H1 (cell line): ENCODE data around the gene RNF220. TPM values are rescaled to one million over a fixed set of nuclear protein-coding genes. Genes with fewer than 3 reads are reported as not detected.

Source experiments
- CTCF ChIA-PET: fragments of 300-600 bp; sonication (Branson Sonifier 250); formaldehyde crosslinking; loops from one replicate; lab custom pipeline; 2021; ENCODE audit not compliant: partially characterized antibody; lab: Charles Lee
- POLR2A ChIA-PET: fragments of 300-600 bp; sonication (Branson Sonifier 250); formaldehyde crosslinking; loops from one replicate; lab custom pipeline; 2021; ENCODE audit warnings: inconsistent platforms; ENCODE audit not compliant: partially characterized antibody; lab: Charles Lee
- DNase-seq, 2 experiments: peaks; one replicate each; pipeline versions ENCODE4 v3.0.0 to v3.0.0-alpha.2; 2010 to 2022; ENCODE audit warnings: low spot score in 2 of 2, low read depth in 1 of 2, mixed read lengths in 1 of 2
- FAIRE-seq: peaks from 2 replicates; lab custom pipeline; 2011; peaks lifted over from hg19 to GRCh38; lab: Jason Lieb, UNC
- H2AFZ ChIP-seq: 2 replicates; pipeline ENCODE4 v1.8.1; 2012; ENCODE audit warnings: low read length, inconsistent platforms
- H2AK5ac ChIP-seq: 2 replicates; pipeline ENCODE4 v1.6.1; 2013; ENCODE audit warnings: low read depth, low read length
- H2BK120ac ChIP-seq: replicated peaks from 2 replicates; pipeline ENCODE3; 2013; ENCODE audit warnings: low read depth, low read length, inconsistent platforms
- H2BK12ac ChIP-seq: 2 replicates; pipeline ENCODE4 v1.6.1; 2013; ENCODE audit warnings: low read depth, low read length
- H2BK15ac ChIP-seq: 2 replicates; pipeline ENCODE4 v1.6.1; 2013; ENCODE audit warnings: low read length
- H2BK20ac ChIP-seq: 2 replicates; pipeline ENCODE4 v1.6.1; 2013; ENCODE audit warnings: low read length
- H2BK5ac ChIP-seq: 2 replicates; pipeline ENCODE4 v1.6.1; 2013; ENCODE audit warnings: low read depth, low read length
- H3K14ac ChIP-seq: 2 replicates; pipeline ENCODE4 v1.6.1; 2013; ENCODE audit warnings: inconsistent platforms; ENCODE audit not compliant: insufficient read length
- H3K18ac ChIP-seq: 2 replicates; pipeline ENCODE4 v1.6.1; 2013; ENCODE audit warnings: low read length; ENCODE audit errors: extremely low read depth
- H3K23ac ChIP-seq: 2 replicates; pipeline ENCODE4 v1.6.1; 2013; ENCODE audit warnings: inconsistent platforms; ENCODE audit not compliant: insufficient read length
- H3K23me2 ChIP-seq: 2 replicates; pipeline ENCODE4 v1.6.1; 2013; ENCODE audit warnings: low read depth, low read length
- H3K27ac ChIP-seq: 2 replicates; pipeline ENCODE4 v1.6.1; 2011; ENCODE audit warnings: low read depth, low read length, inconsistent platforms
- H3K27me3 ChIP-seq, 4 experiments: replicated peaks in 1 of 4; 1 replicate in 1 of 4; 2 replicates in 3 of 4; pipeline versions ENCODE4 v1.6.1 to v1.8.1; 2011 to 2013; ENCODE audit warnings: low read length in 3 of 4, mild to moderate bottlenecking in 3 of 4, inconsistent platforms in 2 of 4, mixed read lengths in 2 of 4, moderate library complexity in 1 of 4; ENCODE audit not compliant: control insufficient read depth in 3 of 4, insufficient read depth in 3 of 4; ENCODE audit errors: extremely low read depth in 1 of 4
- H3K36me3 ChIP-seq, 4 experiments: 2 replicates each; pipeline versions ENCODE4 v1.6.1 to v1.8.1; 2011 to 2013; ENCODE audit warnings: mild to moderate bottlenecking in 4 of 4, low read length in 3 of 4, moderate library complexity in 2 of 4, control low read depth in 1 of 4, inconsistent platforms in 1 of 4; ENCODE audit not compliant: insufficient read depth in 4 of 4, control insufficient read depth in 2 of 4
- H3K4ac ChIP-seq: replicated peaks from 2 replicates; pipeline ENCODE3; 2013; ENCODE audit warnings: low read length, low read depth, mixed read lengths, inconsistent platforms; ENCODE audit not compliant: insufficient read length
- H3K4me1 ChIP-seq, 4 experiments: replicated peaks in 1 of 4; 1 replicate in 1 of 4; 2 replicates in 3 of 4; pipeline versions ENCODE4 v1.6.1 to v1.8.1; 2011 to 2013; ENCODE audit warnings: low read length in 3 of 4, inconsistent platforms in 2 of 4, mixed read lengths in 1 of 4; ENCODE audit not compliant: insufficient read depth in 4 of 4, control insufficient read depth in 3 of 4
- H3K4me2 ChIP-seq, 2 experiments: 2 replicates each; pipeline versions ENCODE4 v1.6.1 to v1.8.1; 2011 to 2013; ENCODE audit warnings: low read depth in 2 of 2, low read length in 2 of 2, control low read depth in 1 of 2, inconsistent platforms in 1 of 2, mild to moderate bottlenecking in 1 of 2; ENCODE audit not compliant: insufficient read depth in 1 of 2
- H3K4me3 ChIP-seq, 4 experiments: fragments of 200-600, 300-600 bp in 1 of 4; sonication (generic), shearing (Covaris generic), sonication (Bioruptor Twin) in 1 of 4; 2 replicates each; pipeline versions ENCODE4 v1.5.1 to v1.8.1; 2011 to 2016; ENCODE audit warnings: low read length in 4 of 4, low read depth in 3 of 4, control low read depth in 2 of 4, inconsistent platforms in 2 of 4, mild to moderate bottlenecking in 2 of 4, mixed read lengths in 1 of 4, moderate library complexity in 1 of 4; ENCODE audit not compliant: insufficient read depth in 2 of 4; ENCODE audit errors: extremely low read depth in 1 of 4
- H3K56ac ChIP-seq: replicated peaks from 2 replicates; pipeline ENCODE3; 2013; ENCODE audit warnings: low read depth, mild to moderate bottlenecking, mixed read lengths, low read length, inconsistent platforms; ENCODE audit not compliant: insufficient read length
- H3K79me1 ChIP-seq: 2 replicates; pipeline ENCODE4 v1.6.1; 2013; ENCODE audit warnings: low read depth, low read length, control low read depth
- H3K79me2 ChIP-seq, 2 experiments: 2 replicates each; pipeline versions ENCODE4 v1.6.1 to v1.8.1; 2012 to 2013; ENCODE audit warnings: low read length in 2 of 2, mild to moderate bottlenecking in 2 of 2, inconsistent platforms in 1 of 2; ENCODE audit not compliant: insufficient read depth in 2 of 2, control insufficient read depth in 1 of 2
- H3K9ac ChIP-seq, 4 experiments: replicated peaks in 1 of 4; 1 replicate in 1 of 4; 2 replicates in 3 of 4; pipeline versions ENCODE4 v1.6.1 to v1.8.1; 2011 to 2013; ENCODE audit warnings: low read depth in 3 of 4, low read length in 3 of 4, control low read depth in 2 of 4, mild to moderate bottlenecking in 2 of 4, moderate library complexity in 2 of 4, inconsistent platforms in 1 of 4; ENCODE audit errors: extremely low read depth in 1 of 4
- H3K9me3 ChIP-seq, 2 experiments: 2 replicates each; pipeline versions ENCODE4 v1.6.1 to v1.8.1; 2012 to 2013; ENCODE audit warnings: mild to moderate bottlenecking in 2 of 2, moderate library complexity in 2 of 2, control low read depth in 1 of 2, inconsistent platforms in 1 of 2, low read depth in 1 of 2, low read length in 1 of 2, mixed read lengths in 1 of 2; ENCODE audit not compliant: insufficient read depth in 2 of 2
- H4K20me1 ChIP-seq, 2 experiments: replicated peaks in 1 of 2; 2 replicates each; pipeline versions ENCODE3 to v1.8.1; 2011 to 2013; ENCODE audit warnings: inconsistent platforms in 2 of 2, low read length in 2 of 2, mild to moderate bottlenecking in 1 of 2; ENCODE audit not compliant: insufficient read depth in 2 of 2, control insufficient read depth in 1 of 2
- H4K5ac ChIP-seq: 2 replicates; pipeline ENCODE4 v1.6.1; 2013; ENCODE audit warnings: low read length, low read depth, mixed read lengths, inconsistent platforms; ENCODE audit not compliant: insufficient read length
- H4K8ac ChIP-seq: 2 replicates; pipeline ENCODE4 v1.8.0; 2013; ENCODE audit warnings: mild to moderate bottlenecking, moderate library complexity, low read length, inconsistent platforms; ENCODE audit not compliant: insufficient read depth; ENCODE audit errors: extremely low read depth
- H4K91ac ChIP-seq: replicated peaks from 2 replicates; pipeline ENCODE3; 2013; ENCODE audit warnings: low read length, mixed read lengths, inconsistent platforms; ENCODE audit not compliant: insufficient read length
- ATF3 ChIP-seq: IDR thresholded peaks from 2 replicates; pipeline ENCODE4 v1.6.1; 2011; ENCODE audit warnings: low read depth, mild to moderate bottlenecking, low read length; ENCODE audit not compliant: insufficient read depth
- CBX5 ChIP-seq: fragments of 300-800, 300-1000 bp; sonication (generic); IDR thresholded peaks from 2 replicates; pipeline ENCODE4 v1.7.1; 2016; ENCODE audit warnings: antibody characterized with exemption, low read length, low read depth
- CEBPB ChIP-seq: IDR thresholded peaks from 2 replicates; pipeline ENCODE4 v1.6.1; 2012; ENCODE audit warnings: low read depth, low read length
- CTCF ChIP-seq, 3 experiments: IDR thresholded peaks; 1 replicate in 2 of 3; 2 replicates in 1 of 3; pipeline versions ENCODE4 v1.5.1 to v1.6.1; 2011; ENCODE audit warnings: low read length in 3 of 3, mild to moderate bottlenecking in 3 of 3, inconsistent platforms in 2 of 3, low read depth in 1 of 3, moderate library complexity in 1 of 3; ENCODE audit not compliant: insufficient read depth in 1 of 3; ENCODE audit errors: control extremely low read depth in 1 of 3
- KDM4A ChIP-seq: IDR thresholded peaks from one replicate; pipeline ENCODE4 v1.7.1; 2012; ENCODE audit warnings: low read depth, mild to moderate bottlenecking, moderate library complexity, low read length, inconsistent platforms; ENCODE audit not compliant: severe bottlenecking
- POLR2A ChIP-seq, 2 experiments: IDR thresholded peaks; 1 replicate in 1 of 2; 2 replicates in 1 of 2; pipeline ENCODE4 v1.6.1; 2011; ENCODE audit warnings: low read depth in 2 of 2, low read length in 2 of 2, mild to moderate bottlenecking in 2 of 2; ENCODE audit errors: control extremely low read depth in 1 of 2
- SIX5 ChIP-seq: IDR thresholded peaks from 2 replicates; pipeline ENCODE4 v1.6.1; 2011; ENCODE audit warnings: mild to moderate bottlenecking, low read depth, low read length
- WGBS, 2 experiments: shearing (Covaris generic) in 1 of 2; methylation state at CpG; one replicate each; pipeline versions ENCODE4 v1.1.6 to v1.1.7; 2013 to 2015; ENCODE audit warnings: low lambda C conversion rate in 2 of 2, mixed read lengths in 2 of 2, inconsistent platforms in 1 of 2, low coverage in 1 of 2, missing lambda C conversion rate in 1 of 2; ENCODE audit not compliant: insufficient replicate concordance in 2 of 2, insufficient coverage in 1 of 2, insufficient read length in 1 of 2; ENCODE audit errors: extremely low coverage in 1 of 2, missing lambda C conversion rate in 1 of 2; 5-methylcytosine and 5-hydroxymethylcytosine counted together
- polyA plus RNA-seq, 7 experiments: library from polyadenylated mRNA; depleted of rRNA in 3 of 7; stranded (reverse) in 5 of 7; unstranded in 2 of 7; fragments of >200 nt in 5 of 7; fragments of 200-250 nt in 2 of 7; gene quantifications; 1 replicate in 5 of 7; 2 replicates in 1 of 7; 4 replicates in 1 of 7; pipeline versions ENCODE4 v1.2.1 to v1.2.3, GENCODE V29; 2011 to 2013; ENCODE audit warnings: missing spikeins in 2 of 7, mixed read lengths in 2 of 7
- total RNA-seq: library from RNA; stranded (reverse); fragmentation: NEBNext Ultra II Directional; extraction: Animal tissue kit (Norgen Biotek cat#: 25700); gene quantifications from 2 replicates; pipeline ENCODE4 v1.2.1, GENCODE V29; 2021

RNF220 gene
- total and polyA plus RNA-seq, 2 of the 8 experiments (the other 6 are each of a cell fraction or from before 2014, with no cell fraction given), result 123 to 160 TPM

DNA sequence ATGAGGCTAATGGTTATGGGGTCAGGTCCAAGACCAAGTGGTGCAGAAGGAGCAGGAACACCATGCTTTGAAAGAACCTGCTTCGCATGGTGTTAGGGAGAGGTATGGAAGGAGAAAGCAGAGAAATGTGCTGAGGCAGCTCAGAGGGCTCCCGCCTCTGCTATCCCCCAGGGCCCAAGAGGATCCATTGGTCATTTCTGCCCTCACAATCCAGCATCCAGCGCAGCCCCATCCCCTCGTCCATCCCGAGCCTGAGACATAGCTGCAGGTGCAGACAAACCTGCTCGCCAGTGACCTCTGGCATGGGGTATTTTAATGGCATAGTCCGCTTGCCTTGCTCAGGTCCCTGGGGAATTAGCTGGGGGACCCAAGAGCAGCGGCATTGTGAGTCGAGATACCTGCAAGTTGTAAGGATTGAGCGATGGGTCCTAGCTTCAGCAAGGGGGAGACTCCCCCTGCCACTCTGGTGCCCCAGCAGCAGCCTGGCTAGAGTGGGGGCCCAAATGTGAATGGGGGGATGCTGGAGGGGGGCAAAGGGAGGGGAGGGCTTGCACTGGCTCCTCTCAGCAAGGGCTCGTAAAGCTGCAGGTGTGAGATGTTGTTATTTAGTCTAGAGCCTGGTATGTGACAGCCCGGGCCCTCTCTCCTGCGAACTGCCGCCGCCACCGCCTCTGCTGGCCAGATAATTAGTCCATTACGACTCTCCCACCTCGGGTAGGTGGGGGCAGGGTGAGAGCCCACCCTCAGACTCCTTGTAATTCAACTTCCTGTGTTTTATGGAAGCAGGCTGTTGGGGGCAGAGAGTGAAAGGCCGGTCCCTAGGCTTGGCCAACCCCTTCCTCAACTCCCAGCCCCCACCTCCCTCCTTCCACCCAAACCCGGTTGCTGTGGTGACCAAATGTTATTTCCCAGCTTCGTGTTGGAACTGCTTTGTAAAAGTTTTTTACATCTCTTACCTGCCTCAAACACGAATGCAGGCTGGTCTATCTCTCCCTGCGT, 118.8 kb downstream of the RNF220 start:
- peak overlapping the region; percentile 39 for H3K27ac ChIP-seq
- no peak overlapping the region for H2AFZ ChIP-seq
- no peak overlapping the region for H3K56ac ChIP-seq
- DNase-seq (peak; percentile 70 to 80), FAIRE-seq (peak; percentile 69)
- H3K4me2 ChIP-seq, result peak overlapping the region; percentile 79 to 98
- H3K18ac ChIP-seq, result peak overlapping the region; percentile 98
- peaks cover 19 to 34% (median 23%) of the 10 kb centered on the region in 4 experiments for H3K4me1 ChIP-seq
- H4K8ac ChIP-seq, result no peak overlapping the region
- peak overlapping the region; percentile 99; the same call in 1 of the 2 replicates for H2BK20ac ChIP-seq
- WGBS, 2 experiments, result 20% methylated on average over 22 of the region's 23 CpGs; no CpG with 5 or more reads in 1 of the 2 experiments
- H2BK12ac ChIP-seq, result peak overlapping the region; percentile 89; the same call in 1 of the 2 replicates
- peak overlapping the region; percentile 60 for H2BK120ac ChIP-seq
- H3K9ac ChIP-seq, result peak overlapping the region in 3 of 4 experiments; percentile 54 to 61 (median 54); a peak in 6 of 7 replicates
- H2BK15ac ChIP-seq, result peak overlapping the region; percentile 82
- no peaks in the 10 kb centered on the region for H3K27me3 ChIP-seq
- H3K36me3 ChIP-seq, result no peaks in the 10 kb centered on the region
- CTCF ChIA-PET, result interaction anchor here (0.6 to 4.1 kb wide), 30 partner anchors 8 to 284 kb away, joined by 3 to 24 read pairs (median 4); partner anchors contain the start of gene RNF220
- POLR2A ChIA-PET, result interaction anchor here (0.6 to 3.8 kb wide), 17 partner anchors 9 to 172 kb away, joined by 3 to 25 read pairs (median 4); no protein-coding TSS in a partner anchor
- H3K4me3 ChIP-seq, result peak overlapping the region; percentile 37 to 59 (median 50); a peak in 7 of 8 replicates
- no peak overlapping the region for H3K14ac ChIP-seq
- H2BK5ac ChIP-seq, result peak overlapping the region; percentile 20; the same call in 1 of the 2 replicates
- H3K9me3 ChIP-seq, result no peaks in the 10 kb centered on the region
- peak overlapping the region; percentile 64 for H3K4ac ChIP-seq
- H4K5ac ChIP-seq, result peak overlapping the region; percentile 56
- H3K23ac ChIP-seq, result no peak overlapping the region
- peaks cover 10% of the 10 kb centered on the region; the same call in 1 of the 2 replicates for H3K23me2 ChIP-seq
- no peaks in the 10 kb centered on the region; the same call in 1 of the 2 replicates for H3K79me1 ChIP-seq
- peak overlapping the region; percentile 93 for H4K91ac ChIP-seq
- H4K20me1 ChIP-seq, result no peaks in the 10 kb centered on the region
- H2AK5ac ChIP-seq, result peak overlapping the region; percentile 69
- no peaks in the 10 kb centered on the region; a peak in 1 of 4 replicates for H3K79me2 ChIP-seq
- TF ChIP-seq CEBPB (no peak), POLR2A (IDR thresholded peaks at IDR 0.05; ENCODE audit: control extremely low read depth in 1 of 2, low read depth in 2 of 2, low read length in 2 of 2) (peak in 1 of 2 experiments; percentile 64; a peak in 2 of 3 replicates), ATF3 (no peak), CTCF (IDR thresholded peaks at IDR 0.05; ENCODE audit: control extremely low read depth in 1 of 3, insufficient read depth in 1 of 3, low read depth in 1 of 3, low read length in 3 of 3) (peak; percentile 11 to 28 (median 22); a peak in 2 of 4 replicates), CBX5 (no peak), KDM4A (no peak), SIX5 (no peak)
